ENCODE results near the gene BEST4. TPM values are rescaled to one million over a fixed set of nuclear protein-coding genes. Genes with fewer than 3 reads are reported as not detected.

Gene BEST4
- total RNA-seq, 1 experiment from 2014 or later = 0.35 TPM

- H3K27ac Mint-ChIP-seq (ENCODE audit: low read depth, unreplicated experiment) = no peak overlapping the region
- intact Hi-C loops (cut with micrococcal nuclease) = no loop called here
- no peaks in the 10 kb centered on the region for H3K4me1 Mint-ChIP-seq (ENCODE audit: insufficient read depth, unreplicated experiment)
- no peaks in the 10 kb centered on the region for H3K9me3 Mint-ChIP-seq (ENCODE audit: unreplicated experiment)
- CTCF ChIA-PET = interaction anchor here (0.5 to 1.2 kb wide), 2 partner anchors 34 to 162 kb away, joined by 3 read pairs; no protein-coding TSS in a partner anchor
- no peak for TF ChIP-seq CTCF (IDR thresholded peaks at IDR 0.05; ENCODE audit: unreplicated experiment)
- POLR2A ChIA-PET = interaction anchor here (0.7 to 1.2 kb wide), 4 partner anchors 15 to 57 kb away, joined by 3 read pairs; partner anchors contain the start of gene RPS8
- BruUV-seq (replicated peaks) = no TSS peak
- no peaks in the 10 kb centered on the region for H3K27me3 Mint-ChIP-seq (ENCODE audit: insufficient read depth, unreplicated experiment)
- no peaks in the 10 kb centered on the region for H3K36me3 Mint-ChIP-seq (ENCODE audit: insufficient read depth, unreplicated experiment)
- no peak overlapping the region for H3K4me3 Mint-ChIP-seq (ENCODE audit: unreplicated experiment)
- no peak for DNase-seq (ENCODE audit: unreplicated experiment)
These were observed 44.2 kb upstream of the BEST4 start for GRCh38 chr1:44832056-44832705.

DNA sequence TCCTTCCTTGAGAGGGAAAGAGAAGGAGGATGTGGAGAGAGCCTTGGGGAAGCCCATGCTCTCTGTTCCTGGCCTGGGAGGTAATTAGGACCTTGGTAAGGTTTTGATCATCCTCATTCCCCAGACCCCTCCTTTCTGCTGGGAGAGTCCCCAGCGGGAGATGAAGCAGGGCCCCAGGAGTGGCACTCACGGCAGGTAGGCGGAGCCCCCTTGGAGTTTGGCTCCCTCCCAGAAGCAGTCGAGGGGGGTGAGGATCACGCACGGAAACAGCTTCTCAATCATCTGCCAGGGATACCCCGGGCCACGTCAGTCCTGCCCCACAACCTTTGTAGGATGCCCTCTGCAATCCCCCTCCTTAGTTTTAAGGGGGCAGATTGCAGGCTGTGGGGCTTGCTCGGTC lies 43.5 kb upstream of the BEST4 start:
- DNase-seq (ENCODE audit: unreplicated experiment) = no peak
- BruUV-seq (replicated peaks) = no TSS peak
- intact Hi-C loops (cut with micrococcal nuclease) = no loop called here
- POLR2A ChIA-PET = interaction anchor here (0.6 to 1.2 kb wide), 4 partner anchors 11 to 101 kb away, joined by 3 read pairs; partner anchors contain the start of genes PTCH2 and RPS8
- Mint-ChIP-seq H3K9me3 (ENCODE audit: unreplicated experiment) (no peaks in the 10 kb centered on the region), H3K4me1 (ENCODE audit: insufficient read depth, unreplicated experiment) (no peaks in the 10 kb centered on the region), H3K27ac (ENCODE audit: low read depth, unreplicated experiment) (no peak overlapping the region), H3K36me3 (ENCODE audit: insufficient read depth, unreplicated experiment) (no peaks in the 10 kb centered on the region), H3K4me3 (ENCODE audit: unreplicated experiment) (no peak overlapping the region), H3K27me3 (ENCODE audit: insufficient read depth, unreplicated experiment) (no peaks in the 10 kb centered on the region)
- CTCF ChIA-PET = interaction anchor here (1.2 to 1.4 kb wide), 2 partner anchors 13 to 163 kb away, joined by 3 to 5 read pairs; no protein-coding TSS in a partner anchor
- no peak for TF ChIP-seq CTCF (IDR thresholded peaks at IDR 0.05; ENCODE audit: unreplicated experiment)

DNA sequence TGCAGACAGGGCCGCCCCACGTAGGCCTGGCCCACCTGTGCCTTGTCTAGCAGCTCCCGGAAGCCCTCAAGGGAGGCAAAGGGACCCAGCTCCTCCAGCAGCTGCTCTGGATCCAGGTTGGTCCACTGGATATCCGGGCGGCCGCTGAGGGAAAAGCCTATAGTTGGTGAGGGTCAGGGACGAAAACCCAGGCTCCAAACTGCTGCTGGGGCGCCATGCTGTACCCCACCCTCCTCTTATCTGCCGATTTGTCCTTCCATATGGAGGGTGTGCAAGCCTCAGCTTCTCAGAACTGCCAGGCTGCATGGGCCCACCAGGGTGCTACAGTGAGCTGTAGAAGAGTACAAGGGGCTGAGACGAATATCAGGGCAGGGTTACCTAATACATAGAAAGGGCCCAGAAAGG lies 42.9 kb upstream of the BEST4 start:
- BruUV-seq (replicated peaks) = no TSS peak
- POLR2A ChIA-PET = interaction anchor here (0.6 to 1.4 kb wide), 6 partner anchors 11 to 181 kb away, joined by 3 read pairs; partner anchors contain the start of genes PTCH2, RPS8 and UROD
- no peaks in the 10 kb centered on the region for H3K27me3 Mint-ChIP-seq (ENCODE audit: insufficient read depth, unreplicated experiment)
- H3K9me3 Mint-ChIP-seq (ENCODE audit: unreplicated experiment) = no peaks in the 10 kb centered on the region
- TF ChIP-seq CTCF (IDR thresholded peaks at IDR 0.05; ENCODE audit: unreplicated experiment) = no peak
- CTCF ChIA-PET = interaction anchor here (0.6 to 1.4 kb wide), 2 partner anchors 12 to 752 kb away, joined by 3 to 5 read pairs; no protein-coding TSS in a partner anchor
- H3K36me3 Mint-ChIP-seq (ENCODE audit: insufficient read depth, unreplicated experiment) = no peaks in the 10 kb centered on the region
- intact Hi-C loops (cut with micrococcal nuclease) = no loop called here
- no peak overlapping the region for H3K4me3 Mint-ChIP-seq (ENCODE audit: unreplicated experiment)
- no peak for DNase-seq (ENCODE audit: unreplicated experiment)
- no peaks in the 10 kb centered on the region for H3K4me1 Mint-ChIP-seq (ENCODE audit: insufficient read depth, unreplicated experiment)
- H3K27ac Mint-ChIP-seq (ENCODE audit: low read depth, unreplicated experiment) = no peak overlapping the region

DNA sequence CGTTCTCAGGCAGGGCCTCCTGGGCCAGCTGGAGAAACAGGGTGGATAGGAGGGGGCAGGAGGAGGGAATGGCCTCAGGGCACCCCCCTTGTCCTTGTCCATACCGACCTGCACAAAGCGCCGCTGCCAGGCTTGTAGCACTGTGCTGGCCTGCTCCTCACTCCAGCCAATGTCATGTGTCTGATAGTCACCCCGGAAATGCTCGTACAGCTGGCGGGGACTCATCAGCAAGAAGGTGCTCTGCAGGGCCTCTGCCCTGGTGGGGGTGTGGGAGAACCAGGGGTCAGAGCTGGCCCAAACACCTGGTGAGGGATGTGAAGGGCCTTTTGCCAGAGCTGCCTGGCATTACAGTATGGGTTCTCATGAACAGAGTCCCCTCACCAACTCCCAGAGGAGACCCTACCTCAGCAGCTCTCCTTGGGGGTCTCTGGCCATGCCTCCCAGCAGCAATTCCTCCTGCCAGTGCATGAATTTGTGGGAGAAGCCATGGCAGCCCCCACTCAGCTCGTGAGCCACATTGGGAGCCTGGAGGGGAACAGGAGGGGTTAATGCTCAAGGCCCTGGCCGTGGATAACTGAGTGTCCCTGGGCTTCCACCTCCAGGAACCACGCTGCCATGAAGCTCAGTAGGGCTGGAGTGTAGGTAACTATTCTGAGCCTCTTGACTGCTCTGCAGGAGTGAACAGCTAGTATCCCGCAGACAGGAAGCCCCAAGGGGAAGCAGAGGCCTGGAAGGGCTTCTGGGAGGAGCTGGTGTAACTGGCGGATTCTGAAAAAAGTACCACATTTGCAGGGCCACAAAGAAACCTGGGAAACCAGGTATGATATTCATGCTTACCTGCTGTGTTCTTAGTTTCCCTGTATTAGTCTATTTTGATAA lies 41.8 kb upstream of the BEST4 start:
- ChIA-PET POLR2A (interaction anchor here (1.4 kb wide), 1 partner anchor 183 kb away, joined by 3 read pairs; the partner anchor contains the start of gene UROD), CTCF (interaction anchor here (0.6 kb wide), 1 partner anchor 753 kb away, joined by 3 read pairs; no protein-coding TSS in a partner anchor)
- Mint-ChIP-seq H3K4me3 (ENCODE audit: unreplicated experiment) (no peak overlapping the region), H3K4me1 (ENCODE audit: insufficient read depth, unreplicated experiment) (no peaks in the 10 kb centered on the region), H3K9me3 (ENCODE audit: unreplicated experiment) (no peaks in the 10 kb centered on the region), H3K27ac (ENCODE audit: low read depth, unreplicated experiment) (no peak overlapping the region), H3K36me3 (ENCODE audit: insufficient read depth, unreplicated experiment) (no peaks in the 10 kb centered on the region), H3K27me3 (ENCODE audit: insufficient read depth, unreplicated experiment) (no peaks in the 10 kb centered on the region)
- BruUV-seq (replicated peaks) = no TSS peak
- no peak for TF ChIP-seq CTCF (IDR thresholded peaks at IDR 0.05; ENCODE audit: unreplicated experiment)
- DNase-seq (ENCODE audit: unreplicated experiment) = no peak
- intact Hi-C loops (cut with micrococcal nuclease) = no loop called here
